SK-N-MC (cell line): ENCODE data around the gene CTSZ.
"Not testable (repeated sequence)": the region's sequence is repeated elsewhere in the genome, so short reads cannot be mapped to it uniquely, and the experiment has no call there.

Experiments used
- EZH2 ChIP-seq: fragments of 200-600 bp; sonication (generic); IDR thresholded peaks from one replicate; pipeline ENCODE4 v1.6.1; 2017; ENCODE audit warnings: antibody characterized with exemption
- FOXP2 ChIP-seq: optimal IDR thresholded peaks from 2 replicates; pipeline ENCODE3; 2011; ENCODE audit warnings: mild to moderate bottlenecking, moderate library complexity; ENCODE audit not compliant: insufficient read depth; ENCODE audit errors: extremely low read length, control extremely low read depth
- POLR2AphosphoS5 ChIP-seq: IDR thresholded peaks from 2 replicates; pipeline ENCODE4 v1.6.1; 2012; ENCODE audit warnings: mild to moderate bottlenecking, low read depth, low read length, borderline replicate concordance

DNA sequence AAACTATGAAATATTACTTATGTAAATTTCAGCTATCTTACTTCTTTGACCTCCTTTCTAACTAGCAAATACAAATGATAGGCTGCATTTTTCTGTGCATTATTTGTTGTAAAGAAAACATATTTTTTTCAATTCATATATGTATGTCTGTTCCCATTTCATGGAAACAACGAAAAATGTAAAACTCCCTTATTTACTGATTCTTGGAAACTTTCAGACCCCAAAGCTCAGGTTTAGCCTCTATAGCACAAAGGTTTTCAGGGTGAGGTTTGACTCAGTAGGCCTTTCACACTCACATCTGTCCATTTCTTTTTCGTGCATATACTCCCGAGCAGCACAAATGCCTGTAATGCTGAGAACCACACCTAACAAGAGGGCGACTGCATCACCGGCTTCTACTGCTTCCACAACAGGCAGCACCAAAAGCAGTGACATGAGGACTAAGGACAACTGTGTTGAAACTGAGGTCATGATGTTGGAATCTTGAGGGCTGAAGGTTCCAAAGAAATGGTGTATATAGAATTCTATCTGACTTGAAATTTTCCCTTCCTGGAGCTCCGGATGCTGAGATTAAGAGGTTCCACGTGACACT, 59.2 kb downstream of the CTSZ start:
- not testable (repeated sequence) for TF ChIP-seq EZH2, FOXP2, POLR2AphosphoS5
